GOT3 (cell line): ENCODE results near the gene SERTAD2.

Experiments used
- DNase-seq: peaks from one replicate; lab custom pipeline; 2025; ENCODE audit warnings: mixed read lengths; lab: John Stamatoyannopoulos, UW

Gene SERTAD2

DNA sequence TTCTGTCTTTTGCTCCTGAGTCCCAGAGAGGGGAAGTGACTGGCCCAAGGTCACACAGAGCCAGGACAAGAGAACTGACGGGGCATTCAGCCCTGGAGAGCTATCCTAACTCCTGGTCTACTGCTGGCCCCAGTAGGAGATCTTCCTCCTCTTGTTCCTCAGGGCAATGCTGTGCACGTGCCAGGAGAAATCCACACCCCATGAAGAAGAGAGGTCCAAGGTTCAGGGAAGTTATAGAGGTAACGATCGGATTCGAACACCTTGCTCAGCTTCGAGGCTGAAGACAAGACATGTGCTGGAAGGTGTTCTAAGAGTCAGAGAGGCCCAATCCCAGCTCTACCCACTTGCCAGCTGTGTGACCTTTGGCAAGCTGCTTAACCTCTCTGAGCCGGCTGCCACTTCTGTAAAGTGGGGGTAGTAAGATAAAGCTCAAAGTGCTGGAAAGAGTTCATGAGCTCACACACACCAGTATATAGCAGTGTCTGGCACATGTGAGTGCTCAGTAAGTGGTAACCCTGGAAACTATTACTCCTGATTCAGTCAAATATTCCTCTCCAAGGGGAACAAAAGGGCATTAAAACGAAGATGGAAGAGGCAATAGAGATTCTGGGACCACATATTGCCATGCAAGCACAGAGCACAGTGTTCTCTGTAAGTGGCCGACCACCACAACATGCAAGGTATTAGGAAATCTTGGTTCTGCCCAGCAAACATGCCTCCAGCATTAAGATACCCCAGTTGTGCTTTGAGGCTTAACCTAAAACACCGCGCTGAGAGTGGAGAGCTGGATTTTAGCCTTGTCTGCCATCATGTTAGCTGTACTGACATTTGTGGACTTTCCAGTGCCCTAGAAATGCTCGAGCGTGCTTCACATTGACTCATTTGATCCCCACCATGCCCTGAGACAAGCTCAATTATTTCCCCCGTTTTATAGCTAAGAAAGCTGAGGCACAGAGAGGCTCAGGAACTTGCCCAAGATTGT lies 25.6 kb downstream of the SERTAD2 start:
- DNase-seq = no peak

DNA sequence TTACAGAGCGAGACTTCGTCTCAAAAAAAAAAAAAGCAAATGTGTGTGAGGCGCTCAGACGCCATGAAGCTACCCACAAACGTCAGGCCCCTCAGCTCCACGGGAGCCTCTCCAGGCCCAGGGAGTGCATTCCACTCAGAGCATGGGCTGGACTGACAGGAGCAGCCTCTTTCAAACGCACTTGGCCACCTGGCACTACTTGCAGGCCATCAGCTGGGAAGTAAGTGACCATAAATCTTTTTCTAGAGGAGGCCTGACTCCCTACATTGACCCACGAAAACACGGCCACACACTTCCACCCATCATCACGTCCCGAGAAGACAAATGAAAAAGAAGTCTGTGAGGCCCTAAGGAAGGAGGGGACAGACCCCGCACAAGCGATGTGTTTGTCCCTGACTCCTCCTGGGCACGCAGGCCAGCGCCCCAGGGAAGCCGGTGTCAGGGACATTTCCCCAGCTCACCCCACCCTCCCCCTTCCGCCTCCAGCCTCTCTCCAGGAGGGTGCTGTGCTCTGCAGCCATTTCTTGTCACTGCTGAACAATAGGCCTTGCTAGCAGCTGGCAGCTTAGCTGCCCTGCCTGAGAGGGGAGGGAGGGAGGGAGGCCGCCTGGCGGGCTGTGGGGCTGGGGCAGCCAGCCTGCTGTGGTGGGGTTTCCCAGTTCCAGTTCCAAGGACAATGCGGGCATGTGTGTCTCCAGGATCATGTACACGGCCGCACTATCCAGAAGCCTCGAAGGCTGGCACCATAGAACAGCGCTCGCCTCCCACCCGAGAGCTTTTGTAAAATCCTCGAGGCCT lies 26.6 kb downstream of the SERTAD2 start:
- no peak for DNase-seq

GRCh38 chr2:64626146-64626809 lies 27.4 kb downstream of the SERTAD2 start:
- DNase-seq = no peak

- DNase-seq = no peak
These were observed 28.2 kb downstream of the SERTAD2 start for GRCh38 chr2:64625299-64626145.

DNA sequence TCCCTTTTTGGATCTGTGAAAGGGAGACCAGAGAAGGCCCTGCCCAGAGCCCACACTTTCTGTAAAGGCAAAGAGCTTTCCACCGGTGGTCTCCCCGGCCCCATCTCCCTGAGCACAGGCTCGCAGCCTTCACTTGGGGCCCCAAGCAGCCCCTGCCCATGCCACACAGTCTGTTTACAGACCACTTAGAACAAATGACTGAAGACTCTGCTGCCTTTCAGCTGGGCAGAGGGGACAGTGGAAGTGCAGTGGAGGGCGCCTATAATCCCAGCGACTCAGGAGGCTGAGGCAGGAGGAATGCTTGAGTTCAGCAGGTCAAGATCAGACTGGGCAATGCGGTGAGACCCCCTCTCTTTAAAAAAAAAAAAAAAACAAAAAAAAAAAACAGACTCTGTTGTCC lies 28.9 kb downstream of the SERTAD2 start:
- no peak for DNase-seq

- DNase-seq = no peak
These were observed 29.6 kb downstream of the SERTAD2 start for GRCh38 chr2:64624108-64624610.

DNA sequence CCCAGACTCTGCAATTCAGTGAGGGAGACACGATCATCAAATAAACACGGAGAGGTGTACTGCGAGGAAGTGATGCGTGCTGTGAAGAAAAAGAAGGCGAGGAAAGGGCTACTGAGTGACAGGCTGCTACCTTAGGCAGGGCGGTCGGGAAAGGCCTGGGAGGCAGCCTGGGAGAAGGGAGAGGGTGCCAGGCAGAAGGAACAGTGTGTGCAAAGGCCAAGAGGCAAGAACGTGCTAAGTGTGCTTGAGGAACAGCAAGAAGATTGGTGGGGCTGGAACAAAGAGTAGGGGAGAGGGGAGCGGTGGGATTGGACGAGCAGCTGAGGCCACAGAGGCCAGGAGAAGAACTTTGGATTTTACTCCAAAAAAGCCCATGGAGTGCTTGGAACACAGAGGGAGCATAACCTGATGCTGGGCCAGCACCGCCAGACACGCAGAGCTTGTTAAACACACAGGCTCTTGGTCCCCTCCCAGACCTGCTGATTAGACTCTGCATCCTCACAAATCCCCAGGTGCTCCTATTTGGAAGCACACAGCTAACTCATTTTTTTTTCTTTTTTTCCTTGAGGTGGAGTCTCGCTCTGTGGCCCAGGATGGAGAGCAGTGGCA lies 30.4 kb downstream of the SERTAD2 start:
- no peak for DNase-seq

DNA sequence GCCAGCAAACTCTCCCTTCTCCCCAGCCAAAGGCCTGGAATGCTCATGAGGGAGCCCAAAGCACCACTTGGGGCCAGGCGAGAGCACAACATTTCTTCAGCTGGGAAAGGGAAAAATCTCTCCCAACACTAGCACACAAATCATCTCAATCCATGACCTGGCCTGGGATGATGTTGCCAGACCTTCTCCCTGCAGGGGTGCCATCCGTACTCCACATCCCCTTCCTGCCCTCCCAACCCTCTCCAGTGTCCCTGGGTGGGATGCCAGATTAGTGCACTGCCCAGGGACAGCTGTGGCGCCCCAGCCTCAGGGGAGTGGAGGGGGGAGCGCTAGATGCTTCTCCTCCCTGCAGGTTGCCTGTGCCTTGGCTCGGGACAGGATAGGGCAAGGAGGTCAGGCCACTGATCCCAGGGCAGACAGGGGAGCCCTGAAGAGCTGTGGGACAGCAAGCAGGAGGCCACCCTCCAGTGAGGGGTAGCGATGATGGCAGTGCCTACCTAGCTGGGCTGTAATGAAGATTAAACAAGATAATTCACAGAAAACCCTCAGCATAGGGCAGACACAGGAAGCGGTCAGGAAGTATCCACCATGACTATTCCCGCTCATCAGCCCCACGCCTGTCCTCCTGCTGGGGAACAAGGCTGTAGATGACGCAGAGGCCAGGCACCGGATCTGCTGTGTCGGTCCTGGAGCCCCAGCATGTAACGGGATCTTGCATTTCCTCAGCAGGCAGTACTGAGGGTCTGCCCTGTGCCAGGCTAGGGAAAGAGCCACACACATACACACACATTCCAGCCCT lies 31.1 kb downstream of the SERTAD2 start:
- no peak for DNase-seq

DNA sequence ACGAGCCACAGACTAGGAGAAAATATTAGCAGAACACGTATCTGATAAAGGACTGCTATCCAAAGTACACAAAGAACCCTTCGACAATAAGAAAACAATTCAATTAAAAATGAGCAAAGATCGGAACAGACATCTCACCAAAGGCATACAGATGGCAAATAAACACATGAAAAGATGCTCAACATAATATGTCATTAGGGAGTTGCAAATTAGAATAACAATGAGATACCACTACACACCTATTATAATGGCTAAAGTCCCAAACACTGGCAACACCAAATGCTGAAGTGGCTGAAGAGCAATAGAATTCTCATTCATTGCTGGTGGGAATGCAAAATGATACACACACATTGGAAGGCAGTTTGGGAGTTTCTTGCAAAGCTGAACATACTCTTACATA lies 33.1 kb downstream of the SERTAD2 start:
- DNase-seq = no peak

DNA sequence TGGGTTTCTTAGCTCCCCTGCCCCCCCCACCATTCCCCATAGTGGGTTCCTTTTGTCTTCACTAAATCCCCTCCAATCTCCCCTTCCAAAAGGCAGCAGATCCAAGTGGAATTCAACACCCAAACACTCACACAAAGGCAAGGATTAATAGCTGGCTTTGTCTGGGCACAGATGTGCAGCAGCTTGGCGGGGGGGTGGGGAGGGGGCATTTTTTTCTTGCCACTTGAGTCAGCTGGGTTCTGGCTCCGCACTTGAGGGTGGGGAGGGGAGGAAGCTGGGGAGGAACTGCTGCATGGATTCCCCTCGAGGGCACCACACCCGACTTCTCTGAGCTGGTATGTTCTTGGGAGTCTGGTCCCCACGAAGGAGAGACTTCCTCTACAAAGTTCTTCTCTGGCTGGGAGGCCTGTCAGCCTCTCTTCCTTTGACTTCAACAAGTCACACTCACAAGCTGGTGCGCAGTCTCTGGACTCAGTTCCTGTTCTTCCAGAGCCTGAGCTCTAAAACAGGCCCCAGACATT lies 36.0 kb downstream of the SERTAD2 start:
- no peak for DNase-seq

GRCh38 chr2:64615844-64616536 lies 37.7 kb downstream of the SERTAD2 start:
- no peak for DNase-seq

- no peak for DNase-seq
These were observed 38.4 kb downstream of the SERTAD2 start for GRCh38 chr2:64615192-64615763.

- no peak for DNase-seq
These were observed 40.4 kb downstream of the SERTAD2 start for GRCh38 chr2:64613276-64613675.

DNA sequence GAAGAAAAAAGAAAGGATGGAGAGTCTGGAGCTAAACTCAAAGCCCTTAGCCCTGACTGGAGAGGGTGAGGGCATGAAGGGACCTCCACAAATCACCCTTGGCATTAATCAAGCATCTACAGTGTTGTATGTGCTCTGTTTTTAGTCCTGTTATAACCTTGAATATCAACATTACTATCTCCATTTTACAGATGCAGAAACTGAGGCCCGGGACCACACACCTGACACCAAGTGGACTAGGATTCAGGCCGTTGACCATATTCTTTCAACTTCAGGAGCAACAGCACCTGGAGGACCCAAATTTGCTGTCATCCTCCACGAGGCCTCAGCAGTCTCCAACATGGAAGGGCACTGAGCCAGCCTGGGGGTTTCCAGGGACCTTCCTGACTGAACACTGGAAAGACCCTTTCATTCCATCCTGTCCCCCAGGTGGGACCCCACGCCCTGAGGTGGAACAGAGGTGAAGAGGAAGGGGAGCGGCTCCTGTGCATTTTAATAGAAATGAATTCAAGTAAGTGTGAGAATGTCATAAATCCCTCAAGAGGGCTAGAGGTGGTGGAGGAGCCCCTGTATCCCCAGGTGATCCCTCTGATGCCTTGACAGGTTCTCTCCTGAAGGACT lies 41.0 kb downstream of the SERTAD2 start:
- DNase-seq = no peak

DNA sequence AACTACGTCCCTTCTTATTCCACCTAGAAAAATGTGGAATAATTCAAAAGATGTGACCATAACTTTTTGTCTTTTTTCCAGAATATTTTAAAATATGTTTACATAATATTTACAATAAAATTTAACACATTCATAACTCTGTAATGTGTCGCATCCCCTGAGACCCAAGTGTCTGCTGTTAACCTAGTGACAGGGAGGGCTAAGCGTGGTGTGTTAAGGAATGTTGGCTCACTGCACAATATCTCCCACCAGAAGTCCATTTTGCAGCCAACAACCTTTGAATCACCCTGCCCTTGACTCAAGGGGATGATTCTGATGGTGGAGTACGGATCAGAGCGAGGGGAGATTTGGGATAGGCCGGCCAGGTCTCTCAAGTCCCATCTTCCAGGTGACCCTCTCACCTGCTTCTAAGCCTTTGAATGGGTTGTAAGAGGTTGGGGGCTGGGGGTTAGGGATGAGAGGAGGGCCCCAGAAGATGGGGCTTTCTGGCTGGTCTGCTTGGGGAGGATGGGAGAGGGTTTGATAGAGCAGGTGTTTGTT lies 43.3 kb downstream of the SERTAD2 start:
- DNase-seq = no peak

DNA sequence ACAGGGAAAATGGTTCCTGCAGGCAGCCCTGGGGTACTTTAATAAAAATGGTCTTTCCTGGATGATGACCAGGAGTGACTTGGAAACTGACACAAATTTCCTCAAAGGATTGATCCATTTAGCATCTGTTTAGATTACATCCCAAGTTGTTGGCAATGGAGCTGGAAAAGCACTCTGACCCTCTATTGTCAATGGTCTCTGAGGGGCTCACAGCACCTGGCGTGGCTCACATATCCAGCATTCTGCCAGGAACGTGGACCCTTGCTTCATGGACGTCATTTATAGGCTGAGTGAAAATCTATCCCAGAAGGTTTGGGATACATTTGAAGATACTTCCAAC lies 43.8 kb downstream of the SERTAD2 start:
- no peak for DNase-seq

GRCh38 chr2:64609227-64609941 lies 44.3 kb downstream of the SERTAD2 start:
- peak; percentile 18 for DNase-seq

DNA sequence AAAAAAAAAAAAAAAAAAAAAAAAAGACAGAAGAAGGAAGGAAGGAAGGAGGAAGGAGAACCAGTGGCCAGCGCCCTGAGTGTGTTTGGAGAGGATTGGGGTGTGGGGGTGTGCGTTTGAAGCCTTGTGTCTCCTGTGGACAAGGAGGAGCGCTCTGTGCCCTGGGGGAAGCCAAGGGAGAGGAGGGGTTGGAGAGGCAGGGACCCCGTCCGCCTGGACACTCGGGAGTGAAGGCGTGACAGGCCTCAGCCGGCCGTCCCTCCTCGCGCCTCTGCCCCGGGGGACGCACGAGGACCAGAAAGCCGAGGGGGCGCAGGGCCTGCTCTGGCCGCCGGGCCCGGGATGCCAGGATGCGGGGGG lies 44.9 kb downstream of the SERTAD2 start:
- no peak for DNase-seq
